GM18526 (cell line): ENCODE measurements around the gene NDUFS3.

ENCODE experiments used
- POLR2A ChIP-seq: IDR thresholded peaks from 3 replicates; pipeline ENCODE4 v1.6.1; 2011; ENCODE audit not compliant: insufficient read length; ENCODE audit errors: extremely low read depth

The NDUFS3 gene

GRCh38 chr11:47606731-47607130, 27.9 kb downstream of the NDUFS3 start:
- no peak for TF ChIP-seq POLR2A

DNA sequence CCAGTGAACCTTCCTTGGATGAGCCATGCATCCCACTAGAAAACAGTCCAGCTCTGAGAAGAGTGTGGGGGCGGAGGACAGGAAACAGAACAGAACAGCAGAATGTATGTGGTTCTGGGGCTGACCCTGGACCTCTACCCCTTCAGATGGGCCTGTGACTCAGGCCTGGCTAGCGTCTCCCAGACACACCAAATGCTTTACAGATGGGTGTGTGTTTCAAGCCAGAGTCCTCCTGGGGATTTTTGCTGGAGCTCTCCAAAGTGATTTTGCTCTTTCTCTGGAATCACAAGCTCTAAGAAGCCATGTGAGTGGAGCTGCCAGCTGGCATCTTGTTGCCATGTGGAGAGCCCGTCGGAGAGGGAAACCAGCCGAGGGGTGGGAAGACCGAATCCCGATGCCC, 28.5 kb downstream of the NDUFS3 start:
- TF ChIP-seq POLR2A, result no peak

GRCh38 chr11:47609675-47610074, 30.8 kb downstream of the NDUFS3 start:
- no peak for TF ChIP-seq POLR2A

GRCh38 chr11:47611348-47611794, 32.5 kb downstream of the NDUFS3 start:
- TF ChIP-seq POLR2A, result no peak

DNA sequence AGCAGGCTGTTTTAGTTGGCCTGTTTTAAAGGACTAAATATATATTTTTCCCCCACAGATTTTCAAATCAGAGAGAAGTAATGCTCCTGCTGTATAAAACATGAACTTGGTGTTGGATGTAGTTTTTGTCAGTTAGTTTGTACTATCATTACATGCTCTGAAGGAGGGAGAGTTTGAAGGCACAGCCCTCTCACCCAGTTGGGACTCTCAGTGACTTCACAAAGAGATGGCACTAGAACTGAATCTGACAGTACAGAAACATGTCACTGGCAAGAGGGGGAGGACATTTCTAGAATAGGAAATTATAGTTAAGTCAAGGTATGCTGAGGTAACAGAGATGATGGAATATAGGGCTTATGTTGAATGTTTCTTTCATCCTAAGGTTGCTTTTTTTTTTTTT, 36.4 kb downstream of the NDUFS3 start:
- no peak for TF ChIP-seq POLR2A

GRCh38 chr11:47616726-47617416, 38.0 kb downstream of the NDUFS3 start:
- no peak for TF ChIP-seq POLR2A

DNA sequence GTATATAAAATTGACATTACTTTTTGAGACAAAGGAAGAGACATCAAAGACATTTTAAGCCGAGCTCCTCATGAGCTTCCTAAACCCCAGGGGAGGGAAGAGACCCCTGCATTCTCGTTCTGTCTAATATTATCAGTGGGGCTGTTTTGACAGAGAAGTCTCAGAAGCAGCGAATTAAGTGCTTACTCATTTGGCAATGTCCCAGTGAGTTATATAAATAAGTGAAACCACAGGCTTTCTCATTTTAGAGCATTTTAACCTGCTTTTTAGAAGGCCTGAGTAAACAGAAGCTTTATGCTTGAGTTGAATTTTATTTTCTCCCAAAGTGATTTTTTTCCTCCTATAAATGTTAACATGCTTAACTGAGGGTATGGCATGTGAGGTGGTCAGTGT, 38.5 kb downstream of the NDUFS3 start:
- TF ChIP-seq POLR2A, result no peak

DNA sequence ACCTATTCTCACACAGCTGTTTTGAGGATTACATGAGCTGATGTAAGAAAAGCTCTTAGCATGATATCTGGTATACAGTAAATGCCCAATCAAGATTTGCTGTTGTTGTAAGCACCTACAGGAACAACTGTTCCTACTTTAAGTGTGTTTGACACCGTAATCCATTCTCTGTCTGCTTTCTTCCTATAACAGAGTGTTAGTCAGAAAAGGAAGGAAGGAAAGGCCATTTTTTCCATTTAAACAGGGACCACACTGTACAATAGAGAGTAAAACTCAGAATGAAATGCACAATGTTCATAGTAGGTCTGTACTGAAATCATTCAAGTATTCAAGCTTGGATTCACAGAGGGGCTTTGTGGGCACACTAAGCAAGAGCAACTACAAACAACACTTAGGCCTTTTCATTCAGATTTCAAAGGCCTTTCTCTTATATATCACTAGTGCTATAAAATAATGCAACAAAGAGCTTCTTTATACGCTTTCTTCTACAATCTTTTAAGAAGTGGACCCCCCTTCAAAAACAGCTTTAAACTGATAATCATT, 42.0 kb downstream of the NDUFS3 start:
- TF ChIP-seq POLR2A, result no peak

DNA sequence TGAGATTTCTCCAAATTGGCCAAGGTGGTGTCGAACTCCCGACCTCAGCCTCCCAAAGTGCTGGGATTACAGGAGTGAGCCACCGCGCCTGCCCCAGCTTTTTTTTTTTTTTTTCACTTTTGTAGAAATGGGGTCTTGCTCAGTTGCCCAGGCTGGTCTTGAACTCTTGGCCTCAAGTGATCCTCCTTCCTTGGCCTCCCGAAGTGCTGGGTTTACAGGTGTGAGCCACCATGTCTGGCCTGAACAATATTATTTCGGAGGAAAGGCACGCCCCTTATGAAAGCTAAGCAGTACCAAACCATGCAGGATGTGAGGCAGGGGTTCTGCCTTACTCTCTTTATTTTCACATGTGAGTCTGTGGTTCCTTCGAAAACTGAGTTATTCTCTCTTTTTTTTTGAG, 47.4 kb downstream of the NDUFS3 start:
- no peak for TF ChIP-seq POLR2A

- TF ChIP-seq POLR2A, result no peak
Measured at GRCh38 chr11:47628026-47628425, 49.2 kb downstream of the NDUFS3 start.

GRCh38 chr11:47631473-47631872, 52.6 kb downstream of the NDUFS3 start:
- TF ChIP-seq POLR2A, result no peak
